ENCODE results near the gene LMO3. TPM values are rescaled to one million over a fixed set of nuclear protein-coding genes. Genes with fewer than 3 reads are reported as not detected.

LMO3 gene
- total RNA-seq, 1 donor from 2014 or later: not detected

DNA sequence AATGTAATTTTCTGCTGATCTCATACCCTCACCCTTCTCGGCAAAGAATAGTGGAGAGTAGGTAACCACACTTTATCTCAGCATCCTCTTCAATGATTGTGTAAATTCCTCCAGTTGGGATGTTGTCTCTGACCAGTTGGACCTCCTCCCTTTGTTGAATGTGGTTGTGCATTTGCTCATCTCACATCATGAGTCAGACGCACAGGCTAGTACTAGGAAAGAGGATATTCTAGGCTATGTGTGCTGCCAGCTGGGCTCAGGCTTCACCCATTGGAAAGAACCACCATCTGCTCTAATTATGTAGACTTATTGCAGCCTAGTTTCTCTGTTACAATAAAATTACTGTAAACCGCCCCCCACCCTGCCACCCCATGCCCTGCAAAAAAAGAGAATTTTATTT lies 90.3 kb downstream of the LMO3 start:
- TF ChIP-seq CTCF (conservative IDR thresholded peaks at IDR 0.05; ENCODE audit: low read depth, low read length): no peak
- no peak for DNase-seq (ENCODE audit: low read depth)
- H3K4me3 ChIP-seq (ENCODE audit: low read depth, low read length): no peak overlapping the region

DNA sequence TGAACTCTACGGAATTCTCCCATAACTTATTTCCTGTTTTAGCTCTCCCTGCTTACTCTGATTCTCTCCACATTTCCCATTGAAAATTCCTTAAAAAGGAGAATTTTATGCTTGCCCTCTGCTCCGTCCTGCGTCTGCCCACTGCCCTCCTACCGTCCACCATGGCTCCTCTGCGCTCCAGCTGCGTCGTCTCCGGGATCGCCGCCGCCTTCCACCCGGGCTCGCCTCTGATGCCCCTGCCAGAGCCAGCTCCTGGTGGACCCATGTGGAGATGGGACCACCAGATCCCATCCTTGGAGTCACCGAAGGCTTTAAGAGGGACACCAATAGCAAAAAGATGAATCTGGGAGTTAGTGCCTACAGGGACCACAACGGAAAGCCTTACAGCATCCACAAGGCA lies 92.7 kb downstream of the LMO3 start:
- H3K4me3 ChIP-seq (ENCODE audit: low read depth, low read length): no peak overlapping the region
- no peak for TF ChIP-seq CTCF (conservative IDR thresholded peaks at IDR 0.05; ENCODE audit: low read depth, low read length)
- DNase-seq (ENCODE audit: low read depth): no peak

DNA sequence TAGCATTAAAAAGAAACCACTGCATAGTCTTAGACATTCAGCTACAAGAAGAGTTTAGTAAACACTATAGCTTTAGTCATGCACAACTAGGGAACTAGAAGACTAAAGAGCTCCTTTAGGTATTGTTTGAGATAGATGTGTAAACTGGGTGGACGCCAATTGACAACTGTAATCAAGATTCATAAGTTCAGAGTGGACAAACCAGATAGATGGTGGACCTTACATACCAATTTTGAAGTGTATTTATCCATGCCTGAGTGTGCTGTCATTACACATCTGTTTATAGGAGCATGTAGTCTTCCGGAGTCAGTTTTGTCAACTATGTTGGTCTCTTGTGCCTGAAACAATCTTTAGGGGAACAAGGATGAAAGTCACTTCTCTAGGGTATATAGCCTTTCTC lies 96.6 kb downstream of the LMO3 start:
- H3K4me3 ChIP-seq (ENCODE audit: low read depth, low read length): no peak overlapping the region
- DNase-seq (ENCODE audit: low read depth): no peak
- TF ChIP-seq CTCF (conservative IDR thresholded peaks at IDR 0.05; ENCODE audit: low read depth, low read length): no peak

DNA sequence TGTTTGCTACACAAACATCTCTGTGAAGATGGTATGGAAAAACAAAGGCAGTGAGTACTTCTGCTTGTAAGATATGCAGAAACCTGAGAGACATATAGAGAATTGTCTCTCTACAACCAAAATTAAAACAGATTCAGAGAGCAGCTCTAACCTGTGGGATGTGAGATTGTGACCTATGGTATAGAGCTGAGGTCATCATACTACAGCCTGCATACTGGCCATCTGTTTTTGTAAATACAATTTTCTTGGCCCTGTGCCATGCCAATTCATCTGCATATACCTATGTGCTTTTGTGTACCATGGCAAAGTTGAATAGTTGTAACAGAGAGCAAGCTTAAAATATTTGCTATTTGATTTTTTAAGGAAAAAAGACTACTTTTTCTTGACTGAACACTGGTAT lies 99.6 kb downstream of the LMO3 start:
- DNase-seq (ENCODE audit: low read depth): no peak
- no peak overlapping the region for H3K4me3 ChIP-seq (ENCODE audit: low read depth, low read length)
- no peak for TF ChIP-seq CTCF (conservative IDR thresholded peaks at IDR 0.05; ENCODE audit: low read depth, low read length)

DNA sequence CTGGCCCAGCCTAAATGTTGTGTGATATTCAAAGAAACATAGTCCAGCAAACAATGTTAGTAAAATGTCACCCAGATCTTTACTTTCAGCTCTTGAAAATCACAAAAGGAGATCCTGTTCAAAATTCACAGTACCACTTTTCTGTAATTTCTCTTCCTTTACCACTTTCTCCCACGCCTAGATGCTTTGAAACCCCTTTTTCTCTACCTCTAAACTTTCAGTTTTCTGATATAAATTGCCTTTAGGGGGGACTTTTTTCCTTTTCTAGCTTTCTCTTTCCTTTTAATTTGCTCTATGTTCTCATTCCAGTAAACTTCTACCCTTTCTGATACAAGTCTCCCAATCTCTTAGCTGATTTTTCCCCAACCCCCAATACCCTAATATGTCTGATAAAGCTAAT lies 101.8 kb downstream of the LMO3 start:
- no peak overlapping the region for H3K4me3 ChIP-seq (ENCODE audit: low read depth, low read length)
- no peak for TF ChIP-seq CTCF (conservative IDR thresholded peaks at IDR 0.05; ENCODE audit: low read depth, low read length)
- no peak for DNase-seq (ENCODE audit: low read depth)

- no peak for TF ChIP-seq CTCF (conservative IDR thresholded peaks at IDR 0.05; ENCODE audit: low read depth, low read length)
- no peak overlapping the region for H3K4me3 ChIP-seq (ENCODE audit: low read depth, low read length)
- no peak for DNase-seq (ENCODE audit: low read depth)
Measured at GRCh38 chr12:16499611-16500010, 106.4 kb downstream of the LMO3 start.
